ENCODE results near the gene MAPK10.

DNA sequence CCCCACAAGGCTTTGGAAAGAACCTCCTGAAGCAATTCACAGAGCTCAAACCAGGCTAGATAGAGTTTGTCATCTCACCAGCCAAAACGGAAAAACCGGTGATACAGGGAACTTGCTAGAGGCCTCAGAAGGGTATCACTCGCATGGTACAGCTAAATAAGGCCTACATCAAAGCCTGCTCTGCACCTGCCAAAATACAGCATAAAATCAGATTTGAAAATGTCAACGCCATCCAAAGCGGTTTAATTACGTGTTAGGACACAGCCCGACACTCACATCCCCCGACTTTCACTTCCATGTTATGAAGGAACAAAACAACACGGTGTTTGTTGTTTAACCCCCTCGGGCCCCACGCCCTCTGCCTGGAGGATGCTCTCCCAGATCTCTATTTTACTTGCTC is 65.0 kb downstream of the MAPK10 start:
- TF ChIP-seq ZNF184 (tag by site-specific recombination; IDR thresholded peaks at IDR 0.05) (no peak), ZBTB8A (tag by site-specific recombination; IDR thresholded peaks at IDR 0.05) (no peak), ZFP3 (tag by site-specific recombination; IDR thresholded peaks at IDR 0.05; ENCODE audit: low read depth) (no peak), ZNF416 (tag by site-specific recombination; IDR thresholded peaks at IDR 0.05) (no peak), MEIS1 (CRISPR knock-in tag; IDR thresholded peaks at IDR 0.05; ENCODE audit: borderline replicate concordance) (no peak), YY1 (tag by site-specific recombination; IDR thresholded peaks at IDR 0.05) (no peak), MZF1 (tag by site-specific recombination; IDR thresholded peaks at IDR 0.05; ENCODE audit: borderline replicate concordance) (no peak)
- TF ChIP-seq, protein P1, sequence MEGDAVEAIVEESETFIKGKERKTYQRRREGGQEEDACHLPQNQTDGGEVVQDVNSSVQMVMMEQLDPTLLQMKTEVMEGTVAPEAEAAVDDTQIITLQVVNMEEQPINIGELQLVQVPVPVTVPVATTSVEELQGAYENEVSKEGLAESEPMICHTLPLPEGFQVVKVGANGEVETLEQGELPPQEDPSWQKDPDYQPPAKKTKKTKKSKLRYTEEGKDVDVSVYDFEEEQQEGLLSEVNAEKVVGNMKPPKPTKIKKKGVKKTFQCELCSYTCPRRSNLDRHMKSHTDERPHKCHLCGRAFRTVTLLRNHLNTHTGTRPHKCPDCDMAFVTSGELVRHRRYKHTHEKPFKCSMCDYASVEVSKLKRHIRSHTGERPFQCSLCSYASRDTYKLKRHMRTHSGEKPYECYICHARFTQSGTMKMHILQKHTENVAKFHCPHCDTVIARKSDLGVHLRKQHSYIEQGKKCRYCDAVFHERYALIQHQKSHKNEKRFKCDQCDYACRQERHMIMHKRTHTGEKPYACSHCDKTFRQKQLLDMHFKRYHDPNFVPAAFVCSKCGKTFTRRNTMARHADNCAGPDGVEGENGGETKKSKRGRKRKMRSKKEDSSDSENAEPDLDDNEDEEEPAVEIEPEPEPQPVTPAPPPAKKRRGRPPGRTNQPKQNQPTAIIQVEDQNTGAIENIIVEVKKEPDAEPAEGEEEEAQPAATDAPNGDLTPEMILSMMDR (tag by site-specific recombination; IDR thresholded peaks at IDR 0.05): no peak
- TF ChIP-seq, protein P2, sequence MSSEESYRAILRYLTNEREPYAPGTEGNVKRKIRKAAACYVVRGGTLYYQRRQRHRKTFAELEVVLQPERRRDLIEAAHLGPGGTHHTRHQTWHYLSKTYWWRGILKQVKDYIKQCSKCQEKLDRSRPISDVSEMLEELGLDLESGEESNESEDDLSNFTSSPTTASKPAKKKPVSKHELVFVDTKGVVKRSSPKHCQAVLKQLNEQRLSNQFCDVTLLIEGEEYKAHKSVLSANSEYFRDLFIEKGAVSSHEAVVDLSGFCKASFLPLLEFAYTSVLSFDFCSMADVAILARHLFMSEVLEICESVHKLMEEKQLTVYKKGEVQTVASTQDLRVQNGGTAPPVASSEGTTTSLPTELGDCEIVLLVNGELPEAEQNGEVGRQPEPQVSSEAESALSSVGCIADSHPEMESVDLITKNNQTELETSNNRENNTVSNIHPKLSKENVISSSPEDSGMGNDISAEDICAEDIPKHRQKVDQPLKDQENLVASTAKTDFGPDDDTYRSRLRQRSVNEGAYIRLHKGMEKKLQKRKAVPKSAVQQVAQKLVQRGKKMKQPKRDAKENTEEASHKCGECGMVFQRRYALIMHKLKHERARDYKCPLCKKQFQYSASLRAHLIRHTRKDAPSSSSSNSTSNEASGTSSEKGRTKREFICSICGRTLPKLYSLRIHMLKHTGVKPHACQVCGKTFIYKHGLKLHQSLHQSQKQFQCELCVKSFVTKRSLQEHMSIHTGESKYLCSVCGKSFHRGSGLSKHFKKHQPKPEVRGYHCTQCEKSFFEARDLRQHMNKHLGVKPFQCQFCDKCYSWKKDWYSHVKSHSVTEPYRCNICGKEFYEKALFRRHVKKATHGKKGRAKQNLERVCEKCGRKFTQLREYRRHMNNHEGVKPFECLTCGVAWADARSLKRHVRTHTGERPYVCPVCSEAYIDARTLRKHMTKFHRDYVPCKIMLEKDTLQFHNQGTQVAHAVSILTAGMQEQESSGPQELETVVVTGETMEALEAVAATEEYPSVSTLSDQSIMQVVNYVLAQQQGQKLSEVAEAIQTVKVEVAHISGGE (tag by site-specific recombination; conservative IDR thresholded peaks at IDR 0.05; ENCODE audit: low read depth): no peak
- TF ChIP-seq, protein P3, sequence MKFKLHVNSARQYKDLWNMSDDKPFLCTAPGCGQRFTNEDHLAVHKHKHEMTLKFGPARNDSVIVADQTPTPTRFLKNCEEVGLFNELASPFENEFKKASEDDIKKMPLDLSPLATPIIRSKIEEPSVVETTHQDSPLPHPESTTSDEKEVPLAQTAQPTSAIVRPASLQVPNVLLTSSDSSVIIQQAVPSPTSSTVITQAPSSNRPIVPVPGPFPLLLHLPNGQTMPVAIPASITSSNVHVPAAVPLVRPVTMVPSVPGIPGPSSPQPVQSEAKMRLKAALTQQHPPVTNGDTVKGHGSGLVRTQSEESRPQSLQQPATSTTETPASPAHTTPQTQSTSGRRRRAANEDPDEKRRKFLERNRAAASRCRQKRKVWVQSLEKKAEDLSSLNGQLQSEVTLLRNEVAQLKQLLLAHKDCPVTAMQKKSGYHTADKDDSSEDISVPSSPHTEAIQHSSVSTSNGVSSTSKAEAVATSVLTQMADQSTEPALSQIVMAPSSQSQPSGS (tag by site-specific recombination; IDR thresholded peaks at IDR 0.05; ENCODE audit: low read depth): no peak
- TF ChIP-seq, protein P4, sequence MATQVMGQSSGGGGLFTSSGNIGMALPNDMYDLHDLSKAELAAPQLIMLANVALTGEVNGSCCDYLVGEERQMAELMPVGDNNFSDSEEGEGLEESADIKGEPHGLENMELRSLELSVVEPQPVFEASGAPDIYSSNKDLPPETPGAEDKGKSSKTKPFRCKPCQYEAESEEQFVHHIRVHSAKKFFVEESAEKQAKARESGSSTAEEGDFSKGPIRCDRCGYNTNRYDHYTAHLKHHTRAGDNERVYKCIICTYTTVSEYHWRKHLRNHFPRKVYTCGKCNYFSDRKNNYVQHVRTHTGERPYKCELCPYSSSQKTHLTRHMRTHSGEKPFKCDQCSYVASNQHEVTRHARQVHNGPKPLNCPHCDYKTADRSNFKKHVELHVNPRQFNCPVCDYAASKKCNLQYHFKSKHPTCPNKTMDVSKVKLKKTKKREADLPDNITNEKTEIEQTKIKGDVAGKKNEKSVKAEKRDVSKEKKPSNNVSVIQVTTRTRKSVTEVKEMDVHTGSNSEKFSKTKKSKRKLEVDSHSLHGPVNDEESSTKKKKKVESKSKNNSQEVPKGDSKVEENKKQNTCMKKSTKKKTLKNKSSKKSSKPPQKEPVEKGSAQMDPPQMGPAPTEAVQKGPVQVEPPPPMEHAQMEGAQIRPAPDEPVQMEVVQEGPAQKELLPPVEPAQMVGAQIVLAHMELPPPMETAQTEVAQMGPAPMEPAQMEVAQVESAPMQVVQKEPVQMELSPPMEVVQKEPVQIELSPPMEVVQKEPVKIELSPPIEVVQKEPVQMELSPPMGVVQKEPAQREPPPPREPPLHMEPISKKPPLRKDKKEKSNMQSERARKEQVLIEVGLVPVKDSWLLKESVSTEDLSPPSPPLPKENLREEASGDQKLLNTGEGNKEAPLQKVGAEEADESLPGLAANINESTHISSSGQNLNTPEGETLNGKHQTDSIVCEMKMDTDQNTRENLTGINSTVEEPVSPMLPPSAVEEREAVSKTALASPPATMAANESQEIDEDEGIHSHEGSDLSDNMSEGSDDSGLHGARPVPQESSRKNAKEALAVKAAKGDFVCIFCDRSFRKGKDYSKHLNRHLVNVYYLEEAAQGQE (tag by site-specific recombination; IDR thresholded peaks at IDR 0.05): no peak
- TF ChIP-seq, protein P5, sequence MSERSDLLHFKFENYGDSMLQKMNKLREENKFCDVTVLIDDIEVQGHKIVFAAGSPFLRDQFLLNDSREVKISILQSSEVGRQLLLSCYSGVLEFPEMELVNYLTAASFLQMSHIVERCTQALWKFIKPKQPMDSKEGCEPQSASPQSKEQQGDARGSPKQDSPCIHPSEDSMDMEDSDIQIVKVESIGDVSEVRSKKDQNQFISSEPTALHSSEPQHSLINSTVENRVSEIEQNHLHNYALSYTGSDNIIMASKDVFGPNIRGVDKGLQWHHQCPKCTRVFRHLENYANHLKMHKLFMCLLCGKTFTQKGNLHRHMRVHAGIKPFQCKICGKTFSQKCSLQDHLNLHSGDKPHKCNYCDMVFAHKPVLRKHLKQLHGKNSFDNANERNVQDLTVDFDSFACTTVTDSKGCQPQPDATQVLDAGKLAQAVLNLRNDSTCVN (tag by site-specific recombination; optimal IDR thresholded peaks at IDR 0.05): no peak

All from HEK293 (cell line).